Mammary epithelial cell (primary cell): ENCODE measurements around the gene ACTA1.

Experiments
- CTCF ChIP-seq, 2 donors: IDR thresholded peaks in 1 of 2; conservative IDR thresholded peaks in 1 of 2; 2 replicates each; pipeline ENCODE4 v1.5.1; 2011 to 2012; ENCODE audit warnings: inconsistent platforms in 2 of 2, low read length in 2 of 2, mild to moderate bottlenecking in 2 of 2, control low read depth in 1 of 2, low read depth in 1 of 2; ENCODE audit not compliant: insufficient read depth in 1 of 2; ENCODE audit errors: extremely low read depth in 1 of 2
- EZH2 ChIP-seq: IDR thresholded peaks from 2 replicates; pipeline ENCODE4 v1.6.1; 2012; ENCODE audit warnings: low read length, inconsistent platforms, borderline replicate concordance

- no peak for TF ChIP-seq CTCF (conservative IDR thresholded peaks at IDR 0.05 in 1 of 2, IDR thresholded peaks at IDR 0.05 in 1 of 2; ENCODE audit: extremely low read depth in 1 of 2, insufficient read depth in 1 of 2, low read depth in 1 of 2, low read length in 2 of 2)
- no peak for TF ChIP-seq EZH2
Measured at GRCh38 chr1:229430761-229431283, 3.1 kb downstream of the ACTA1 start.
